Muscle of leg (tissue), 11 donors: Measurements from ENCODE around the gene KIAA1549. TPM values are rescaled to one million over a fixed set of nuclear protein-coding genes. Genes with fewer than 3 reads are reported as not detected.

Experiments
- DNase-seq: peaks from one replicate; pipeline ENCODE4 v3.0.0; 2013
- H3K27ac ChIP-seq: one replicate; pipeline ENCODE4 v1.5.1; 2013; ENCODE audit warnings: mild to moderate bottlenecking, low read length, control low read depth
- H3K27me3 ChIP-seq: one replicate; pipeline ENCODE4 v1.6.1; 2013; ENCODE audit warnings: low read length; ENCODE audit not compliant: control insufficient read depth, insufficient read depth
- H3K36me3 ChIP-seq: one replicate; pipeline ENCODE4 v1.6.1; 2013; ENCODE audit warnings: low read length; ENCODE audit not compliant: control insufficient read depth, insufficient read depth
- H3K4me1 ChIP-seq: one replicate; pipeline ENCODE4 v1.6.1; 2013; ENCODE audit warnings: low read length; ENCODE audit not compliant: control insufficient read depth, insufficient read depth
- H3K4me3 ChIP-seq: one replicate; pipeline ENCODE4 v1.5.1; 2013; ENCODE audit warnings: low read length, control low read depth
- H3K9me3 ChIP-seq: replicated peaks from 2 replicates; pipeline ENCODE4 v1.6.1; 2013; ENCODE audit warnings: low read depth, low read length; ENCODE audit not compliant: control insufficient read depth
- WGBS: methylation state at CpG from one replicate; pipeline ENCODE4 v1.1.5; 2013; ENCODE audit warnings: missing lambda C conversion rate; ENCODE audit not compliant: insufficient coverage; 5-methylcytosine and 5-hydroxymethylcytosine counted together
- polyA plus RNA-seq, 8 donors: library from polyadenylated mRNA; unstranded; fragments of 120-200 nt; gene quantifications; one replicate each; pipeline versions ENCODE4 v1.2.1 to v1.2.3, GENCODE V29; 2013; ENCODE audit warnings: inconsistent platforms in 1 of 8, low replicate concordance in 1 of 8; ENCODE audit not compliant: insufficient read length in 8 of 8, insufficient read depth in 1 of 8
- total RNA-seq: library from RNA; stranded (reverse); fragments of 120-200 nt; gene quantifications from one replicate; pipeline ENCODE4 v1.2.4, GENCODE V29; 2013

Gene KIAA1549
- total and polyA plus RNA-seq, 9 donors: 4.1 to 12.0 (median 11.4) TPM

- Histone ChIP-seq H3K27me3 (no peaks in the 10 kb centered on the region), H3K27ac (no peak overlapping the region), H3K9me3 (peaks cover 2% of the 10 kb centered on the region), H3K4me3 (no peak overlapping the region), H3K36me3 (peaks cover 42% of the 10 kb centered on the region), H3K4me1 (no peaks in the 10 kb centered on the region)
- WGBS: 94% methylated on average over 17 of the region's 17 CpGs
- no peak for DNase-seq
These were observed 64.5 kb downstream of the KIAA1549 start for GRCh38 chr7:138916731-138917130.

- Histone ChIP-seq H3K4me3 (no peak overlapping the region), H3K27ac (no peak overlapping the region), H3K36me3 (peaks cover 43% of the 10 kb centered on the region), H3K27me3 (no peaks in the 10 kb centered on the region), H3K9me3 (peaks cover 2% of the 10 kb centered on the region), H3K4me1 (no peaks in the 10 kb centered on the region)
- 86% methylated on average over 1 of the region's 6 CpGs for WGBS
- DNase-seq: no peak
These were observed 64.9 kb downstream of the KIAA1549 start for GRCh38 chr7:138916275-138916674.

GRCh38 chr7:138913783-138914182, 67.4 kb downstream of the KIAA1549 start:
- H3K27me3 ChIP-seq: no peaks in the 10 kb centered on the region
- peaks cover 41% of the 10 kb centered on the region for H3K36me3 ChIP-seq
- no peaks in the 10 kb centered on the region for H3K4me1 ChIP-seq
- no peak for DNase-seq
- WGBS: no CpG with 5 or more reads among the region's 2 CpGs
- no peak overlapping the region for H3K4me3 ChIP-seq
- H3K9me3 ChIP-seq: peaks cover 2% of the 10 kb centered on the region
- H3K27ac ChIP-seq: no peak overlapping the region

GRCh38 chr7:138911007-138911406, 70.2 kb downstream of the KIAA1549 start:
- 86% methylated on average over 1 of the region's 6 CpGs for WGBS
- no peak overlapping the region for H3K4me3 ChIP-seq

GRCh38 chr7:138907850-138908249, 73.3 kb downstream of the KIAA1549 start:
- H3K27me3 ChIP-seq: no peaks in the 10 kb centered on the region
- peaks cover 2% of the 10 kb centered on the region for H3K9me3 ChIP-seq
- peak; percentile 24 for DNase-seq
- WGBS: 77% methylated on average over 4 of the region's 8 CpGs
- H3K4me3 ChIP-seq: no peak overlapping the region
- H3K36me3 ChIP-seq: peaks cover 31% of the 10 kb centered on the region
- no peaks in the 10 kb centered on the region for H3K4me1 ChIP-seq
- H3K27ac ChIP-seq: no peak overlapping the region

More at GRCh38 chr7:138911007-138911406, 70.2 kb downstream of the KIAA1549 start:
- Histone ChIP-seq H3K27ac (no peak overlapping the region), H3K4me1 (no peaks in the 10 kb centered on the region), H3K27me3 (no peaks in the 10 kb centered on the region), H3K36me3 (peaks cover 30% of the 10 kb centered on the region), H3K9me3 (peaks cover 2% of the 10 kb centered on the region)
- DNase-seq: no peak

- 40% methylated on average over 1 of the region's 5 CpGs for WGBS
- no peak overlapping the region for H3K4me3 ChIP-seq
- no peaks in the 10 kb centered on the region for H3K27me3 ChIP-seq
- H3K27ac ChIP-seq: no peak overlapping the region
- peaks cover 31% of the 10 kb centered on the region for H3K36me3 ChIP-seq
- DNase-seq: peak; percentile 61
- H3K4me1 ChIP-seq: no peaks in the 10 kb centered on the region
- no peaks in the 10 kb centered on the region for H3K9me3 ChIP-seq
These were observed 73.9 kb downstream of the KIAA1549 start for GRCh38 chr7:138907201-138907847.

- DNase-seq: no peak
- H3K4me1 ChIP-seq: peaks cover 6% of the 10 kb centered on the region
- no peak overlapping the region for H3K4me3 ChIP-seq
- no peaks in the 10 kb centered on the region for H3K27me3 ChIP-seq
- 100% methylated on average over 6 of the region's 14 CpGs for WGBS
- no peak overlapping the region for H3K27ac ChIP-seq
- no peaks in the 10 kb centered on the region for H3K9me3 ChIP-seq
- H3K36me3 ChIP-seq: peaks cover 28% of the 10 kb centered on the region
These were observed 77.2 kb downstream of the KIAA1549 start for GRCh38 chr7:138903859-138904435.

- no peaks in the 10 kb centered on the region for H3K27me3 ChIP-seq
- H3K27ac ChIP-seq: no peak overlapping the region
- H3K9me3 ChIP-seq: no peaks in the 10 kb centered on the region
- WGBS: 88% methylated on average over 4 of the region's 10 CpGs
- no peak for DNase-seq
- peaks cover 6% of the 10 kb centered on the region for H3K4me1 ChIP-seq
- H3K4me3 ChIP-seq: no peak overlapping the region
- peaks cover 23% of the 10 kb centered on the region for H3K36me3 ChIP-seq
These were observed 77.9 kb downstream of the KIAA1549 start for GRCh38 chr7:138903186-138903820.

- Histone ChIP-seq H3K9me3 (no peaks in the 10 kb centered on the region), H3K4me1 (peaks cover 6% of the 10 kb centered on the region), H3K27ac (no peak overlapping the region), H3K4me3 (no peak overlapping the region), H3K27me3 (no peaks in the 10 kb centered on the region), H3K36me3 (peaks cover 16% of the 10 kb centered on the region)
- WGBS: 50% methylated on average over 3 of the region's 3 CpGs
- DNase-seq: no peak
These were observed 79.0 kb downstream of the KIAA1549 start for GRCh38 chr7:138902161-138902560.

- DNase-seq: peak; percentile 47
- Histone ChIP-seq H3K9me3 (no peaks in the 10 kb centered on the region), H3K27ac (no peak overlapping the region), H3K27me3 (no peaks in the 10 kb centered on the region), H3K36me3 (peaks cover 24% of the 10 kb centered on the region), H3K4me3 (no peak overlapping the region), H3K4me1 (peaks cover 6% of the 10 kb centered on the region)
- 76% methylated on average over 6 of the region's 12 CpGs for WGBS
These were observed 81.0 kb downstream of the KIAA1549 start for GRCh38 chr7:138900035-138900828.
